GM19023 (cell line): ENCODE measurements around the gene SPEN.
"Not testable (repeated sequence)": the region's sequence is repeated elsewhere in the genome, so short reads cannot be mapped to it uniquely, and the experiment has no call there.

ENCODE experiments used
- ATAC-seq: cut with Tn5 transposase; IDR thresholded peaks from one replicate; pipeline ENCODE4 v1.9.1; 2021; ENCODE audit warnings: mild to moderate bottlenecking, moderate library complexity; ENCODE audit not compliant: unreplicated experiment

Gene SPEN

GRCh38 chr1:15977947-15978346 is 130.4 kb downstream of the SPEN start:
- ATAC-seq: not testable (repeated sequence)

GRCh38 chr1:15981679-15982078 is 134.2 kb downstream of the SPEN start:
- no peak for ATAC-seq

- ATAC-seq: no peak
Measured at GRCh38 chr1:15983275-15983674, 135.8 kb downstream of the SPEN start.

GRCh38 chr1:15985611-15986297 is 138.2 kb downstream of the SPEN start:
- no peak for ATAC-seq

- no peak for ATAC-seq
Measured at GRCh38 chr1:15988856-15989736, 141.6 kb downstream of the SPEN start.

- ATAC-seq: no peak
Measured at GRCh38 chr1:15989776-15990175, 142.3 kb downstream of the SPEN start.
